ENCODE measurements around the gene CHM.
"Not testable (repeated sequence)": the region's sequence is repeated elsewhere in the genome, so short reads cannot be mapped to it uniquely, and the experiment has no call there.

CHM gene

GRCh38 chrX:86014421-86014820, 32.9 kb downstream of the CHM start:
- no peak for DNase-seq (ENCODE audit: extremely low read depth, low read depth)
- no peak for TF ChIP-seq CTCF (IDR thresholded peaks at IDR 0.05; ENCODE audit: low read depth, low read length, missing control alignments)
- no peak overlapping the region for H3K4me3 ChIP-seq (replicated peaks; ENCODE audit: low read depth, low read length)

DNA sequence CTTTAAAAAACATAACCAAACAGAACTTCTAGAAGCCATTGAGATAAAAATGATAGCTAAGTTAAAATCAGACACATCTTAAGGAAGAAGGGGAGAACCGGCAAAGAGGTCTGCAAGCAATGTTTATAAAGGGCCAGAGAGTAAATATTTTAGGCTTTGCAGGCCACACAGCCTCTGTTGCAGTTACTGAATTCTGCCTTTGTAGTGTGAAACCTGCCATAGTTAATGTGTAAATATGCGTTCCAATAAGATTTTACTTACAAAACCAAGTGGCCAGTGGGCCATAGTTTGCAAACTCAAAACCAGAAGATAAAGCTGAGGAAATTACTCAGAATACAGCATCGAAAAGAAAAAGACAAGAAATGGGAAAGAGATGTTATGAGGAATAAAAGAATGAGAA, 33.6 kb downstream of the CHM start:
- no peak for TF ChIP-seq CTCF (IDR thresholded peaks at IDR 0.05; ENCODE audit: low read depth, low read length, missing control alignments)
- no peak for DNase-seq (ENCODE audit: extremely low read depth, low read depth)
- H3K4me3 ChIP-seq (replicated peaks; ENCODE audit: low read depth, low read length), result no peak overlapping the region

GRCh38 chrX:86012188-86012587, 35.2 kb downstream of the CHM start:
- no peak overlapping the region for H3K4me3 ChIP-seq (replicated peaks; ENCODE audit: low read depth, low read length)
- DNase-seq (ENCODE audit: extremely low read depth, low read depth), result no peak
- no peak for TF ChIP-seq CTCF (IDR thresholded peaks at IDR 0.05; ENCODE audit: low read depth, low read length, missing control alignments)

DNA sequence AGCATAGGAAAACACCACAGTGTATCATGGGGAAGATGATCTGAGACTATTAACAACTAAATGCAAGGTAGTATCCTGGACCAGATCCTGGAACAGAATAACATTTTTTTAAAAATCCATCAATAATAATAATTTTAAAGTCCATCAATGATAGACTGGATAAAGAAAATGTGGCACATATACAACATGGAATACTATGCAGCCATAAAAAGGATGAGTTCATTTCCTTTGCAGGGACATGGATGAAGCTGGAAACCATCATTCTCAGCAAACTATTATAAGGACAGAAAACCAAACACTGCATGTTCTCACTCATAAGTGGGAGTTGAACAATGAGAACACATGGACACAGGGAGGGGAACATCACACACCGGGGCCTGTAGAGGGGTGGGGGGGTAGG, 37.6 kb downstream of the CHM start:
- H3K4me3 ChIP-seq (replicated peaks; ENCODE audit: low read depth, low read length); DNase-seq (ENCODE audit: extremely low read depth, low read depth): not testable (repeated sequence)

DNA sequence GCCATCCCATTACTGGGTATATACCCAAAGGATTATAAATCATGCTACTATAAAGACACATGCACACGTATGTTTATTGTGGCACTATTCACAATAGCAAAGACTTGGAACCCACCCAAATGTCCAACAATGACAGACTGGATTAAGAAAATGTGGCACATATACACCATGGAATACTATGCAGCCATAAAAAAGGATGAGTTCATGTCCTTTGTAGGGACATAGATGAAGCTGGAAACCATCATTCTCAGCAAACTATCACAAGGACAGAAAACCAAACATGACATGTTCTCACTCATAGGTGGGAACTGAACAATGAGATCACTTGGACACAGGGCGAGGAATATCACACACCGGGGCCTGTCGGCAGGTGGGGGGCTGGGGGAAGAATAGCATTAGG, 39.5 kb downstream of the CHM start:
- H3K4me3 ChIP-seq (replicated peaks; ENCODE audit: low read depth, low read length); DNase-seq (ENCODE audit: extremely low read depth, low read depth): not testable (repeated sequence)

GRCh38 chrX:86002076-86002896, 45.1 kb downstream of the CHM start:
- no peak overlapping the region for H3K4me3 ChIP-seq (replicated peaks; ENCODE audit: low read depth, low read length)
- DNase-seq (ENCODE audit: extremely low read depth, low read depth), result no peak
- no peak for TF ChIP-seq CTCF (IDR thresholded peaks at IDR 0.05; ENCODE audit: low read depth, low read length, missing control alignments)

DNA sequence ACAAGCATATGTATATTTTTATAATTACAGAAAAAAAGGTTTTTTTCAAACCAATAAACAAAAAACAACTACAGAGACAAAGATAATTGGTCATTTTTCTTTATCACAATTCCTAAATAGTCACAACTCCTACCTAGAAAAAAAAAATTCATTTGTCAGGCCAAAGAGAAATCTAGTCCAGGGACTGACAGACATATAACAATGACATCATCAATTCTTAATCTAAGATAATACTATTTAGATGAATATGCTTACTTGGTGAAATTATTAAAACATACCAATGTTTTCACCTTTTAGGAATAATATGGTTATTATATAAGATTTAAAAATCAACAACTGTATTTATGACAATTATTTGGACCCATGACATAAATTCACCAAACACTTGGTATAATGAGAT, 48.4 kb downstream of the CHM start:
- H3K4me3 ChIP-seq (replicated peaks; ENCODE audit: low read depth, low read length), result no peak overlapping the region
- no peak for TF ChIP-seq CTCF (IDR thresholded peaks at IDR 0.05; ENCODE audit: low read depth, low read length, missing control alignments)
- no peak for DNase-seq (ENCODE audit: extremely low read depth, low read depth)

- TF ChIP-seq CTCF (IDR thresholded peaks at IDR 0.05; ENCODE audit: low read depth, low read length, missing control alignments), result no peak
- no peak for DNase-seq (ENCODE audit: extremely low read depth, low read depth)
- H3K4me3 ChIP-seq (replicated peaks; ENCODE audit: low read depth, low read length), result no peak overlapping the region
Observed at GRCh38 chrX:85996555-85996954, 50.8 kb downstream of the CHM start.
